HG03095 (cell line): ENCODE measurements around the gene C1QL1.

Experiments
- ATAC-seq: cut with Tn5 transposase; IDR thresholded peaks from one replicate; pipeline ENCODE4 v1.9.1; 2021; ENCODE audit warnings: moderate library complexity; ENCODE audit not compliant: unreplicated experiment

Gene C1QL1

GRCh38 chr17:44915862-44916780 lies 52.0 kb downstream of the C1QL1 start:
- no peak for ATAC-seq

GRCh38 chr17:44915321-44915726 lies 52.8 kb downstream of the C1QL1 start, which contains the start of gene GFAP:
GFAP (minus strand) TSS chr17:44915500; CDS start chr17:44915486, 14 bp downstream.
- ATAC-seq = no peak

- no peak for ATAC-seq
Observed at GRCh38 chr17:44914698-44915271, 53.3 kb downstream of the C1QL1 start.

GRCh38 chr17:44914148-44914547 lies 54.0 kb downstream of the C1QL1 start:
- no peak for ATAC-seq

- no peak for ATAC-seq
Observed at GRCh38 chr17:44913676-44914075, 54.4 kb downstream of the C1QL1 start.

DNA sequence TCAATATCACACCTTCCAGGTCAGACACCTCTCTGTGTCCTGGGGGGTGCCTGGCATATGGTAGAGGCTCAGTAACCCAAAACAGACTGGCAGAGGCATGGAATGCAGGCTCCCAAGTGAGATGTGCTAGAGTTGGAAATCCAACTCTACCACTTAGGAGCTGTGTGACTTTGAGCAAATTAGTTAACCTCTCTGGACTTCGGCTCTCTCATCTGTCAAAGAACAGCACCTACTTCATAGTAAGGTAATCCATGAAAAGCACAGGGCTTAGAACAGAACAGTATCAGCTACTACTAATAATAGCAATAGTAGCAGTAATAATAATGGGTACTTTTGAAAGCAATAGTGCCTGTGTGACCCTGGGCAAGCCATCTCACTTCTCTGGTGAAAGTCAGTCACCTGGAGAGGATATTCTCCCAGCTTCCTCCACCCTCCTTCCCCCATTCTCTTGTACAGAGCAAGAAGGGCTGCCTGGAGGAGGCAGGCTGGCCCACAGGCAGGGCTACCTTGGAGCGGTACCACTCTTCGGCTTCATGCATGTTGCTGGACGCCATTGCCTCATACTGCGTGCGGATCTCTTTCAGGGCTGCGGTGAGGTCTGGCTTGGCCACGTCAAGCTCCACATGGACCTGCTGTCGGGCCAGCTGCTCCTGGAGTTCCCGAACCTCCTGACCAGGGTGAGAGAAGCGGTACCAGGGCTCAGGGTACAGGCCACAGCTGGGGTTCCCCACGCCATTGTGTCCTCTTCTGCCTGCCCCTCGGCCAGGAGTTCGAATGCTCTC lies 55.1 kb downstream of the C1QL1 start:
- no peak for ATAC-seq

DNA sequence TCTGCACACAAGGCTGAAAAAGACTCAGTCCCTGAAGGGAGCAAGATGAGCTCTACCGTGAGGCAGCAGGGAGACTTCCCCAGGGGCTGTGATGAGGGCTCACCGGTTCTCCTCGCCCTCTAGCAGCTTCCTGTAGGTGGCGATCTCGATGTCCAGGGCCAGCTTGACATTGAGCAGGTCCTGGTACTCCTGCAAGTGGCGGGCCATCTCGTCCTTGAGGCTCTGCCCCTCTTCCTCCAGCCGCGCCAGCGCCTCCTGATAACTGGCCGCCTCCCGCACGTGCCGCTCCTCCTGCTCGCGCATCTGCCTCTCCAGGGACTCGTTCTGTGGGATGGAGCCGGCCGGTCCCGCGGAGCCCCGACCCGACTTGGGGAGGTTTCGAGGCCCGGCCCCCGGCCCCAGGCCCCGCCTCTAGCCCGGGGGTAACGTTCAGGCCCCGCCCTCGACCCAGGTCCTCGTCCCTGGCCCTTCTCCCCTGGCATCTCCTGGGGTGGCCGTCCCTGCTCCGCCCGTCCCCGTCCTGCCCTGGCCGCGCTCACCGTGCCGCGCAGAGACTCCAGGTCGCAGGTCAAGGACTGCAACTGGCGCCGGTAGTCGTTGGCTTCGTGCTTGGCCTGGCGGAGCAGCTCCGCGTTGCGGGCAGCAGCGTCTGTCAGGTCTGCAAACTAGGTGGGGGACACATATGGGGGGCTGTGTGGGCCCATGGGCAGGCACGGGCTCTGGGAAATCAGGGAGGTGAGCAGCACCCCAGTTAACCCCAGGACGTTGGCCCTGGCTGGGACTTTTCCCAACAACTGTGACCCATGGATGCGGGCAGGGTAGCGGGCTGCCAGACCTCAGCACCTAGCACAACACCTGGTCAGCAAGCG lies 56.7 kb downstream of the C1QL1 start:
- no peak for ATAC-seq

- no peak for ATAC-seq
Observed at GRCh38 chr17:44910231-44911106, 57.6 kb downstream of the C1QL1 start.
